K562 (cell line): Measurements from ENCODE around the gene P2RX1. TPM values are rescaled to one million over a fixed set of nuclear protein-coding genes. Genes with fewer than 3 reads are reported as not detected.

Experiments used
- ATAC-seq: fragments of 200-7000 bp; cut with Tn5 transposase; 3 replicates; pipeline ENCODE4 v1.9.1; 2020; ENCODE audit warnings: moderate library complexity
- BruUV-seq: library from RNA; stranded (reverse); fragments of 400-500 nt; replicated peaks from 2 replicates; lab custom pipeline; 2021; lab: Mats Ljungman, UMichigan
- CTCF ChIA-PET: fragments of 300-600 bp; formaldehyde crosslinking; extraction: SDS; loops from one replicate; lab custom pipeline; 2021; ENCODE audit warnings: low intra/inter-chr PET ratio; lab: Yijun Ruan, JAX
- POLR2A ChIA-PET: fragments of 300-600, 350-650 bp; sonication (Branson Sonifier 250); formaldehyde crosslinking; extraction: SDS; loops from one replicate; lab custom pipeline; 2021; ENCODE audit warnings: antibody characterized with exemption, inconsistent platforms; lab: Yijun Ruan, JAX
- DNase-seq, 4 experiments: peaks; one replicate each; pipeline versions ENCODE4 v3.0.0 to v3.0.0-alpha.2; 2011 to 2018; ENCODE audit warnings: low spot score in 3 of 4, mixed read lengths in 3 of 4; ENCODE audit errors: extremely low read depth in 1 of 4
- FAIRE-seq: peaks from 2 replicates; lab custom pipeline; 2011; peaks lifted over from hg19 to GRCh38; lab: Jason Lieb, UNC
- H2AFZ ChIP-seq: 2 replicates; pipeline ENCODE4 v1.6.0; 2011; ENCODE audit warnings: low read depth, low read length, control low read depth, inconsistent platforms
- H3K27ac ChIP-seq: fragments of 200-600 bp; 3 replicates; pipeline ENCODE4 v1.8.0; 2011; ENCODE audit warnings: low read depth, mild to moderate bottlenecking, control low read depth, inconsistent platforms, low read length, moderate library complexity, mixed read lengths; ENCODE audit errors: extremely low read depth
- H3K27me3 ChIP-seq, 2 experiments: fragments of 300-600 bp in 1 of 2; 2 replicates in 1 of 2; 3 replicates in 1 of 2; pipeline versions ENCODE4 v1.6.0 to v1.8.0; 2011; ENCODE audit warnings: inconsistent platforms in 2 of 2, low read length in 2 of 2, mild to moderate bottlenecking in 1 of 2, mixed read lengths in 1 of 2, moderate library complexity in 1 of 2; ENCODE audit not compliant: control insufficient read depth in 2 of 2, insufficient read depth in 2 of 2
- H3K36me3 ChIP-seq: fragments of 300-600 bp; 3 replicates; pipeline ENCODE4 v1.8.0; 2011; ENCODE audit warnings: mild to moderate bottlenecking, low read length, inconsistent platforms; ENCODE audit not compliant: control insufficient read depth, insufficient read depth
- H3K4me1 ChIP-seq, 2 experiments: fragments of 200-600 bp in 1 of 2; replicated peaks in 1 of 2; 2 replicates in 1 of 2; 3 replicates in 1 of 2; pipeline versions ENCODE4 v1.5.1 to v1.8.0; 2011; ENCODE audit warnings: inconsistent platforms in 2 of 2, low read length in 2 of 2, mild to moderate bottlenecking in 1 of 2, mixed read lengths in 1 of 2, moderate library complexity in 1 of 2; ENCODE audit not compliant: control insufficient read depth in 2 of 2, insufficient read depth in 2 of 2
- H3K4me2 ChIP-seq: 2 replicates; pipeline ENCODE4 v1.6.1; 2011; ENCODE audit warnings: low read length, control low read depth, inconsistent platforms, mixed read lengths; ENCODE audit not compliant: insufficient read depth
- H3K4me3 ChIP-seq: fragments of 200-600 bp; sonication (generic), shearing (Covaris generic); 2 replicates; pipeline ENCODE4 v1.5.1; 2016; ENCODE audit warnings: control low read depth, inconsistent platforms
- H3K79me2 ChIP-seq: fragments of 200-600 bp; 3 replicates; pipeline ENCODE4 v1.8.0; 2011; ENCODE audit warnings: low read length, inconsistent platforms; ENCODE audit not compliant: control insufficient read depth, insufficient read depth
- H3K9ac ChIP-seq, 2 experiments: 2 replicates each; pipeline versions ENCODE4 v1.6.0 to v1.6.1; 2011; ENCODE audit warnings: low read depth in 2 of 2, low read length in 2 of 2, control low read depth in 1 of 2, inconsistent platforms in 1 of 2, mild to moderate bottlenecking in 1 of 2, mixed read lengths in 1 of 2; ENCODE audit not compliant: insufficient read depth in 1 of 2
- H3K9me1 ChIP-seq: one replicate; pipeline ENCODE4 v1.6.0; 2011; ENCODE audit warnings: inconsistent platforms, mild to moderate bottlenecking, low read length, moderate library complexity; ENCODE audit not compliant: control insufficient read depth, insufficient read depth
- H3K9me3 ChIP-seq: replicated peaks from 2 replicates; pipeline ENCODE4 v1.5.1; 2011; ENCODE audit warnings: low read depth, low read length, inconsistent platforms; ENCODE audit not compliant: control insufficient read depth, insufficient read depth
- H4K20me1 ChIP-seq: replicated peaks from 2 replicates; pipeline ENCODE4 v1.6.1; 2011; ENCODE audit warnings: low read length, inconsistent platforms, mixed read lengths; ENCODE audit not compliant: control insufficient read depth, insufficient read depth
- HDAC6 ChIP-seq: IDR thresholded peaks from 2 replicates; pipeline ENCODE4 v1.6.1; 2012; ENCODE audit warnings: low read depth, mild to moderate bottlenecking, control low read depth, inconsistent platforms, low read length, moderate library complexity
- MAFF ChIP-seq: IDR thresholded peaks from 2 replicates; pipeline ENCODE4 v1.6.1; 2012; ENCODE audit warnings: low read length, improper control_type of control experiment
- MAX ChIP-seq: sonication (generic); formaldehyde crosslinking; IDR thresholded peaks from 2 replicates; pipeline ENCODE4 v1.9.0; 2022; ENCODE audit warnings: mild to moderate bottlenecking, missing genetic modification reagents
- POLR2AphosphoS2 ChIP-seq: IDR thresholded peaks from 2 replicates; pipeline ENCODE4 v1.6.1; 2012; ENCODE audit warnings: low read length, improper control_type of control experiment
- POLR2G ChIP-seq: fragments of 200-400 bp; formaldehyde crosslinking; IDR thresholded peaks from 2 replicates; pipeline ENCODE4 v1.6.1; 2017; ENCODE audit warnings: low read depth, mild to moderate bottlenecking, antibody characterized with exemption, low read length, moderate library complexity
- ZNF318 ChIP-seq, 2 experiments: fragments of 450-650 bp; IDR thresholded peaks; 2 replicates each; pipeline ENCODE4 v1.6.1; 2016; ENCODE audit warnings: mild to moderate bottlenecking in 2 of 2, borderline replicate concordance in 1 of 2, low read depth in 1 of 2, moderate library complexity in 1 of 2
- ZNF511 ChIP-seq: sonication (generic); formaldehyde crosslinking; IDR thresholded peaks from 2 replicates; pipeline ENCODE4 v1.8.0; 2022; ENCODE audit warnings: mild to moderate bottlenecking, missing genetic modification reagents
- WGBS: fragments of 100-300 bp; shearing (Covaris generic); methylation state at CpG from one replicate; pipeline ENCODE4 v1.1.6; 2016; ENCODE audit warnings: low coverage, mixed read lengths; ENCODE audit not compliant: insufficient coverage; ENCODE audit errors: missing lambda C conversion rate; 5-methylcytosine and 5-hydroxymethylcytosine counted together
- in situ Hi-C: fragments of 300-500 bp; cut with MboI; formaldehyde crosslinking; loops from 4 replicates; pipeline ENCODE4 v1.15.0; 2018; ENCODE audit warnings: inconsistent platforms, mixed read lengths
- intact Hi-C: fragments of 100-400 bp; cut with micrococcal nuclease; formaldehyde crosslinking; loops from 2 replicates; pipeline ENCODE4 v1.14.2; 2022
- polyA plus RNA-seq, 8 experiments: library from polyadenylated mRNA; depleted of rRNA in 4 of 8; stranded (reverse) in 5 of 8; unstranded in 3 of 8; fragments of >200 nt; fragmentation: Nextera tagmentation in 2 of 8; fragmentation: Illumina TruSeq in 1 of 8; extraction: Ambion mirVana in 2 of 8; extraction: Trizol in 1 of 8; gene quantifications; 2 replicates each; pipeline versions ENCODE4 v1.2.1 to v1.2.3, GENCODE V29; 2011 to 2014; ENCODE audit warnings: inconsistent platforms in 1 of 8, missing spikeins in 1 of 8
- total RNA-seq, 7 experiments: library from RNA; depleted of rRNA in 6 of 7; stranded (reverse); fragments of >200 nt in 6 of 7; fragmentation: Illumina TruSeq in 2 of 7; extraction: Trizol in 2 of 7; gene quantifications; 2 replicates each; pipeline versions ENCODE4 v1.2.1 to v1.2.3, GENCODE V29; 2011 to 2021; ENCODE audit warnings: low replicate concordance in 1 of 7
- TF ChIP-seq, protein P1 (sequence below): fragments of 450-650 bp; formaldehyde crosslinking; IDR thresholded peaks from 2 replicates; pipeline ENCODE4 v1.4.0; 2020; ENCODE audit warnings: mild to moderate bottlenecking, moderate library complexity

Gene P2RX1
- total and polyA plus RNA-seq, 9 of the 15 experiments (the other 6 are each of a cell fraction or from before 2014, with no cell fraction given), result 0.27 to 20.3 (median 10.3) TPM

GRCh38 chr17:3904501-3904900 is 11.8 kb downstream of the P2RX1 start:
- DNase-seq (no peak), FAIRE-seq (no peak), ATAC-seq (no peak)
- no peak overlapping the region for H2AFZ ChIP-seq
- no peak overlapping the region for H3K4me3 ChIP-seq
- BruUV-seq, result no TSS peak
- in situ Hi-C loops (no loop called here), intact Hi-C loops (loop anchor here (10.0 kb wide), 2 partner anchors 60 to 170 kb away; partner anchors contain the start of gene NCBP3)
- TF ChIP-seq ZNF511 (no peak), ZNF318 (IDR thresholded peaks at IDR 0.05; ENCODE audit: borderline replicate concordance in 1 of 2, low read depth in 1 of 2) (no peak), MAX (CRISPR knock-in tag) (no peak), POLR2G (peak; percentile 56), HDAC6 (no peak), POLR2AphosphoS2 (no peak), MAFF (no peak)
- TF ChIP-seq, protein P1, sequence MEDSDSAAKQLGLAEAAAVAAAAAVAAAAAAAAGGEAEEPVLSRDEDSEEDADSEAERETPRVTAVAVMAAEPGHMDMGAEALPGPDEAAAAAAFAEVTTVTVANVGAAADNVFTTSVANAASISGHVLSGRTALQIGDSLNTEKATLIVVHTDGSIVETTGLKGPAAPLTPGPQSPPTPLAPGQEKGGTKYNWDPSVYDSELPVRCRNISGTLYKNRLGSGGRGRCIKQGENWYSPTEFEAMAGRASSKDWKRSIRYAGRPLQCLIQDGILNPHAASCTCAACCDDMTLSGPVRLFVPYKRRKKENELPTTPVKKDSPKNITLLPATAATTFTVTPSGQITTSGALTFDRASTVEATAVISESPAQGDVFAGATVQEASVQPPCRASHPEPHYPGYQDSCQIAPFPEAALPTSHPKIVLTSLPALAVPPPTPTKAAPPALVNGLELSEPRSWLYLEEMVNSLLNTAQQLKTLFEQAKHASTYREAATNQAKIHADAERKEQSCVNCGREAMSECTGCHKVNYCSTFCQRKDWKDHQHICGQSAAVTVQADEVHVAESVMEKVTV (CRISPR knock-in tag), result no peak
- no peaks in the 10 kb centered on the region for H3K9me1 ChIP-seq
- H3K9ac ChIP-seq, result peak overlapping the region in 1 of 2 experiments; percentile 7; a peak in 1 of 4 replicates
- ChIA-PET POLR2A (interaction anchor here (0.7 to 1.0 kb wide), 2 partner anchors 10 to 170 kb away, joined by 3 to 5 read pairs; no protein-coding TSS in a partner anchor), CTCF (interaction anchor here (0.5 kb wide), 1 partner anchor 59 kb away, joined by 3 read pairs; the partner anchor contains the start of gene NCBP3)
- H3K9me3 ChIP-seq, result no peaks in the 10 kb centered on the region
- peaks cover 0 to 35% of the 10 kb centered on the region in 2 experiments; a peak in 2 of 5 replicates for H3K4me1 ChIP-seq
- no peaks in the 10 kb centered on the region for H3K27me3 ChIP-seq
- H3K4me2 ChIP-seq, result no peak overlapping the region
- no peaks in the 10 kb centered on the region for H3K79me2 ChIP-seq
- WGBS, result 82% methylated on average over 3 of the region's 15 CpGs
- no peaks in the 10 kb centered on the region for H4K20me1 ChIP-seq
- H3K27ac ChIP-seq, result no peak overlapping the region
- H3K36me3 ChIP-seq, result no peaks in the 10 kb centered on the region
